RPMI8226 (cell line): Measurements from ENCODE around the gene NR3C1.
"Not testable (repeated sequence)": the region's sequence is repeated elsewhere in the genome, so short reads cannot be mapped to it uniquely, and the experiment has no call there.

Source experiments
- DNase-seq: peaks from one replicate; pipeline ENCODE4 v3.0.0-alpha.2; 2015

NR3C1 gene

GRCh38 chr5:143334380-143334779 lies 69.1 kb downstream of the NR3C1 start:
- DNase-seq, result not testable (repeated sequence)

GRCh38 chr5:143331956-143332355 lies 71.5 kb downstream of the NR3C1 start:
- DNase-seq, result no peak

DNA sequence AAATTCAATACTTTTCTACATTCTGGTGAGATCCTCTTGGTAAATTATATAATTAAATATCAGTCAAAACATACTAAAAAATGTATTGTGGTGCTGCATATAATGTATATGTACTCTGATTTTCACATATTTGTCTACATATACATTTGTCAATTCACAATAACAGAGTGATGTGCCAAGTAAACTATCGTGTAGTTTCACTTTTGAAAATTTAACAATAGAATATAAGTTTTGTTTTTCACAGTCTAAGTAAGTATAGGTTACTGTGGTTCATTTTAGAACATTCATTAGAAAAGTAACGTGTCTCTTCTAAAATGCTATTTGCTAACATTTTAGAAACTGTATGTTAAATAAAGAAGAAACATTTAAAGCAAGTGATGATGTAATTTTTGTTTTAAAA lies 73.6 kb downstream of the NR3C1 start:
- DNase-seq, result no peak

GRCh38 chr5:143328589-143329220 lies 74.8 kb downstream of the NR3C1 start:
- DNase-seq, result no peak

DNA sequence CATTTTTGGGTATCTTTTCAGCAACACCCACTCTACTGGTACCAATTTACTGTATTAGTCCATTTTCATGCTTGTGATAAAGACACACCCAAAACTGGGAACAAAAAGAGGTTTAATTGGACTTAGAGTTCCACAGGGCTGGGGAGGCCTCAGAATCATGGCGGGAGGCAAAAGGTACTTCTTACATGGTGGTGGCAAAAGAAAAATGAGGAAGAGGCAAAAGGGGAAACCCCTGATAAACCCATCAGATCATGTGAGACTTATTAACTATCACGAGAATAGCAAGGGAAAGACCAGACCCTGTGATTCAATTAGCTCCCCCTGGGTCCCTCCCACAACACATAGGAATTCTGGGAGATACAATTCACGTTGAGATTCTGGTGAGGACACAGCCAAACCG lies 78.4 kb downstream of the NR3C1 start:
- DNase-seq, result not testable (repeated sequence)

DNA sequence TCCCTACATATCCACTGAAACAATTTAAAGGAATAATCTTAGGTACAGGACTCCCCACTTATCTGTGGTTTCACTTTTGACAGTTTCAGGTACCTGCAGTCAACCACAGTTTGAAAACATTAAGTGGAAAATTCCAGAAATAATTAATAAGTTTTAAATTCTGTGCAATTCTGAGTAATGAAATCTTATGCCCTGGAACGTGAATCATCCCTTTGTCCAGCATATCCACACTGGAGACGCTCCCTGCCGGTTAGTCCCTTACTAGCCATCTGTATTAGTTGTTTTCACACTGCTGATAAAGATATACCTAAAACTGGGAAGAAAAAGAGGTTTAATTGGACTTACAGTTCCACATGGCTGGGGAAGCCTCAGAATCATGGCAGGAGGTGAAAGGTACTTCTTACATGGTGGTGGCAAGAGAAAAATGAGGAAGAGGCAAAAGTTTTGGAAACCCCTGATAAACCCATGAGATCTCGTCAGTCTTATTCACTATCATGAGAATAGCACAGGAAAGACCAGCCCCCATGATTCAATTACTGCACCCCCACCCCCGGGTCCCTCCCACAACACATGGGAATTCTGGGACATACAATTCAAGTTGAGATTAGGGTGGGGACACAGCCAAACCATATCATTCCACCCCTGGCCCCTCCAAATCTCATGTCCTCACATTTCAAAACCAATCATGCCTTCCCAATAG lies 80.4 kb downstream of the NR3C1 start:
- not testable (repeated sequence) for DNase-seq

GRCh38 chr5:143322176-143322575 lies 81.3 kb downstream of the NR3C1 start:
- DNase-seq, result no peak

GRCh38 chr5:143319437-143320227 lies 83.9 kb downstream of the NR3C1 start:
- DNase-seq, result no peak

- DNase-seq, result no peak
Measured at GRCh38 chr5:143318833-143319232, 84.7 kb downstream of the NR3C1 start.

DNA sequence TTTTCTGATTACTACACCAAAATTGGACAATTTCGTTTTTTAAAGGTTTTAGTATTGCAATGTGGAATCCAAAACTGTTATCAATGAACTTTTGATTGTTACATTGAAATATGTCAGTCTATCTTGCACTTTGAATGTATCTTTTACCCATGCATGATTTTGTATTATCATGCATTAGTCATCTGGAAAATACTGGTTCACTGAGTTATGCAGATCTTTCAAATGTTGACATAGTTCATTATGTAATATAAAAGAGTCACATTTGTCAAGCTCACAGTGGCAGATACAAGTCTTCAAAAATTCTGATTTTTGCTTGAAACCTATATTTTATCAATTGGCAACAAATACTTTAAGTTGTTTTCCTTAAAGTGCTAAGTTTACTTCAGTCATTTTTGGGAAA lies 85.2 kb downstream of the NR3C1 start:
- DNase-seq, result no peak

DNA sequence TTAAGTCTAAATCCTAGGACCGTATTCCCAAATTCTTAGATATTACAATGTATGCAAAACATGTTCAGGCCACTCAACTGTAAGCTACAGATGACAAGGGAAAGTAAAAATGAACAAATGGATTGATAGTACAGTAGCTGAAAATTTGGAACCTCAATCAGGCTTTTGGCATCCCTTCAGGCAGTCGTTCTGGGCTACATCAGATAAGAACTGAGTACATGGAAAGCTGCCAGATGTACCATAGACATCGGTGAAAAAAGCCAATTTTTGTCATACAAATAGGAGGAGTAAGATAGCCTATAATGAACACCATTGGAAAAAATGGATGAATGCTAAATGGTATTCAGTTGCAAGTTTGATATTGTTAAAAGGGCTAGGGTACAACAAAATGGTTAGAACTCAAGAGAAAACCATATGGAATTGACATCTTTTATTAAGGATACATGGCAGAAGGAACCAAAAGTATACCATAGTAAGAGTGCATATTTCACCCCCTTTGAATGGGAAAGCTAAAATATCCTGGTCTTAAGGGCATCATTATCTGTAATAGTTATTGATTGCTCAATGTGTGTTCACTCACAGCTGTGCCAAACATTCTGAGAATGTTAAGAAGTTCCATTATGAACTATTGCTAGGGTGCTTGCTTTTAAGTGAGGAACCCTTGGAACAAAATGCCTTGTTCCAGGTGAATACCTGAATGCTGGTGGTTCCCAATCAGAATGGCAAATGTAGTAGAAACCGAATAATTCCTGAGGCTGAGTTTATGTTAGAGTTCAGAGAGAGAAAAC lies 86.4 kb downstream of the NR3C1 start:
- DNase-seq, result no peak

GRCh38 chr5:143316337-143316736 lies 87.1 kb downstream of the NR3C1 start:
- DNase-seq, result no peak

- DNase-seq, result no peak
Measured at GRCh38 chr5:143315929-143316328, 87.6 kb downstream of the NR3C1 start.

DNA sequence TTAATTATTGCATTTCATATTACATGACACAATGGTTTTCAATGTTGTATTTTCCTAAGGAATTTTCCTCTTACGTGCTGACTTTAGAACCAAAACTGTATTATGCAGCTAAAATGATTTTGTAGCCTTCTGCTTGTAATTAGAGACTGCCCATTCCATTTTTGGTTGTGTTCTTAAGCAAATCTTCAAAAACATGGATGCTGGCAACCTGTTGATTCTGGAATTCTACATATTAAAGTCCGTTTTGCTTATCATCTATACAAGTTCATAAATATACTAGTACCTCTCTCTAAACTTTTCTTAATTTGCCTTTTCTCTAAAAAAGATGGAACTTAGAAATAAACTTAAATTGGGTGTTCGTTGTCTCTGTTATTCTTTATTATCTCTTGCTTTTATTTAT lies 88.3 kb downstream of the NR3C1 start:
- DNase-seq, result no peak

- no peak for DNase-seq
Measured at GRCh38 chr5:143314659-143315058, 88.8 kb downstream of the NR3C1 start.

DNA sequence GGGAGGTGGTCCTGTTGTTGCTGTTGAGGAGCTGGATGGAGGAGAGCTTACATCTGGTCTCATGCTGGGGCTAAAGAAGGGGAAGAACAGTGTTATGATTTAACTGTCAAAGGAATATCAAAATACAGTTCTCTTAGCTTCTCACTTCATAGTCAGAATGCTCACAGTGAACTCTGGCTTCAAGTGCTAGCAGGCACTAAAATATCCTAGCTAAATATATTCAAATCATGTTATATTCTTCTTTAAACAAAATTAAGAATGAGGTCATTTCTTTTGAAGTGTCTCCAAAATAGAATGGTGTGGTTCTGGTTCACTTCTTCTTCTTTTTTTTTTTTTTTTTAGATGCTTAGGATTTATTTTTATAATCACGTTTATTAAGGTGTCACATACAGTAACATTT lies 89.4 kb downstream of the NR3C1 start:
- no peak for DNase-seq

- DNase-seq, result no peak
Measured at GRCh38 chr5:143313298-143313852, 90.1 kb downstream of the NR3C1 start.

GRCh38 chr5:143312822-143313221 lies 90.7 kb downstream of the NR3C1 start:
- DNase-seq, result no peak

- DNase-seq, result no peak
Measured at GRCh38 chr5:143311955-143312354, 91.5 kb downstream of the NR3C1 start.

DNA sequence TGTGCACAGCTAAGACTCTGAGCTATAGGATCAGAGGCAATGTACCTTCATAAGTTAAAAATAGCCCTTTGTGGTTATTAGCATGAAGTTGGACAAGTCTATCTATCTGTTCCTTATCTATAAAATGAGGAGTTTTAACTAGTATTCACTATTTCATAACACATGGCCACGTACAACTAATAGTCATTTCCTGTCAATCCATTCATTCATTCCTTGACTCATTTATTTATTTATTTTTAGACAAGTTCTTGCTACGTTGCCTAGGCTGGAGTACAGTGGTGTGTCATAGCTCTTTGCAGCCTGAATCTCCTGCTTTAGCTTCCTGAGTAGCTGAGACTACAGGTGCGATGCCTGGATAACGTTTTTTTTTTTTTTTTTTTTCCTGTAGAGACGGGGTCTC lies 92.1 kb downstream of the NR3C1 start:
- DNase-seq, result no peak

DNA sequence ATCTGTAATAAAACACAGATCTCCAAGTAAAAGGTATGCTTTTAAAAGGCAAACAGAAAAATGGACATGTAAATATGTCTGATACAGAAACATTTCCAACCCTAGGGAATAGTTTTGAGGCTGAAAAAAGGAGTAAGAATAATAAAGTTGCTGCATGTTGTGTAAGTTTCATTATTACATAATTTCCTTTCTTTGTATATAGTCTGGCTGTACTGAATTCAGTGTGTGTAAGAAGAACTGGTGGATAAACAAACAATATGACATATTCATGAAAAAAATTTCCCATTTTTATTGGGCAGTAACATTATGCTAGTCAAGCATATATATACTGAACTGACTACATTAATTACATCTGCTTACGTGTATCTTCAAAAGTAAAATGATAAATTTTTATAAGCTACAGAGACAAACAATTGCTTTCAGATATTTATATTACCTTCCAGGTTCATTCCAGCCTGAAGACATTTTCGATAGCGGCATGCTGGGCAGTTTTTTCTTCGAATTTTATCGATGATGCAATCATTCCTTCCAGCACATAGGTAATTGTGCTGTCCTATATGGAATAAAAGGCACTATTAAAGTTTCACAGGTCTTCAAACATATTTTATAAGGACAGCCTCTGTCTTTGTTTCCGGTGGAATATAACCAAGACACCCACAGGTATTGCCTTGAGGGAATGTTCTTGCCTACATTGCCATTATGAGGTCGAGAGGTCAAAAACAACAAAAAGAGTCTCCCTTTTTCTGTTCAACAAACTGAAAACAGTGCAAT lies 93.6 kb downstream of the NR3C1 start:
- no peak for DNase-seq

- DNase-seq, result no peak
Measured at GRCh38 chr5:143308731-143309130, 94.8 kb downstream of the NR3C1 start.
